GM12864 (cell line): ENCODE results near the gene ACOT11.

ENCODE experiments used
- DNase-seq: peaks from one replicate; pipeline ENCODE4 v3.0.0-alpha.2; 2011; ENCODE audit warnings: low read depth
- H3K4me3 ChIP-seq: 2 replicates; pipeline ENCODE4 v1.5.1; 2011; ENCODE audit warnings: mild to moderate bottlenecking, low read depth, low read length, control low read depth
- TF ChIP-seq, protein P1 (sequence below): IDR thresholded peaks from 2 replicates; pipeline ENCODE4 v1.5.1; 2011; ENCODE audit warnings: low read depth, mild to moderate bottlenecking, moderate library complexity, low read length, control low read depth, inconsistent platforms; ENCODE audit errors: missing control alignments

ACOT11 gene

DNA sequence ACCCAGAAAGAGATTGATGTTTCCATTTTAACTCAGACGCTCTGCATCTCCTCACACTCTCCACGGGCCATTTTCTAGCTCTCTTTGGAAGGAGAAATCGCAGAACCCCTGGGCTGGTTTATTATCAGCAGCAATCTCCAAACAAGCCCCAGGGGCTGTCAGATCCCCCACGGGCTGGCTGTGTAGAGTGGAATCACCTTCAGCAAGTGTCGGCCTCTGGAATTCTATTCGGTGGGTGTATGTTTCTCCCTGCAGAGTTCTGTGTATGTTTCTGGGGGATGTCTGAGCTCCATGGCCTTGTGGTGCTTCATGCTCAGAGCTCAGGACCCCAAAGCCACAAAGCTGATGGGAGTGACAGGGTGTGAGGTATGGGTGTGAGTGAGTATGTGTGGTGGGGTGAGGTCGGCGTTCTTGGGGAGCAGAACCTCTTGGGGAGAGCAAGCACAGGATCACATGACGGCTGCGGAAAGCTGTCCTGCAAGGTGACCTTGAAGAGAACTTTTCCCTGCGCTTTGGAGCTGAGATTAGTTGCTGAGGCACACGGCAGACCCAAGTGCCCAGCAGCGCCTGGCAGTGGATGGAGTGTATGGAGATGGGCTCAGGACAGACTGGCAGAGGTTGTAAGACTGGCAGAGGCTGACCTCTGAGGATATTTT, 489 bp downstream of the ACOT11 start:
- TF ChIP-seq, protein P1, sequence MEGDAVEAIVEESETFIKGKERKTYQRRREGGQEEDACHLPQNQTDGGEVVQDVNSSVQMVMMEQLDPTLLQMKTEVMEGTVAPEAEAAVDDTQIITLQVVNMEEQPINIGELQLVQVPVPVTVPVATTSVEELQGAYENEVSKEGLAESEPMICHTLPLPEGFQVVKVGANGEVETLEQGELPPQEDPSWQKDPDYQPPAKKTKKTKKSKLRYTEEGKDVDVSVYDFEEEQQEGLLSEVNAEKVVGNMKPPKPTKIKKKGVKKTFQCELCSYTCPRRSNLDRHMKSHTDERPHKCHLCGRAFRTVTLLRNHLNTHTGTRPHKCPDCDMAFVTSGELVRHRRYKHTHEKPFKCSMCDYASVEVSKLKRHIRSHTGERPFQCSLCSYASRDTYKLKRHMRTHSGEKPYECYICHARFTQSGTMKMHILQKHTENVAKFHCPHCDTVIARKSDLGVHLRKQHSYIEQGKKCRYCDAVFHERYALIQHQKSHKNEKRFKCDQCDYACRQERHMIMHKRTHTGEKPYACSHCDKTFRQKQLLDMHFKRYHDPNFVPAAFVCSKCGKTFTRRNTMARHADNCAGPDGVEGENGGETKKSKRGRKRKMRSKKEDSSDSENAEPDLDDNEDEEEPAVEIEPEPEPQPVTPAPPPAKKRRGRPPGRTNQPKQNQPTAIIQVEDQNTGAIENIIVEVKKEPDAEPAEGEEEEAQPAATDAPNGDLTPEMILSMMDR: no peak
- DNase-seq: no peak
- H3K4me3 ChIP-seq: no peak overlapping the region

DNA sequence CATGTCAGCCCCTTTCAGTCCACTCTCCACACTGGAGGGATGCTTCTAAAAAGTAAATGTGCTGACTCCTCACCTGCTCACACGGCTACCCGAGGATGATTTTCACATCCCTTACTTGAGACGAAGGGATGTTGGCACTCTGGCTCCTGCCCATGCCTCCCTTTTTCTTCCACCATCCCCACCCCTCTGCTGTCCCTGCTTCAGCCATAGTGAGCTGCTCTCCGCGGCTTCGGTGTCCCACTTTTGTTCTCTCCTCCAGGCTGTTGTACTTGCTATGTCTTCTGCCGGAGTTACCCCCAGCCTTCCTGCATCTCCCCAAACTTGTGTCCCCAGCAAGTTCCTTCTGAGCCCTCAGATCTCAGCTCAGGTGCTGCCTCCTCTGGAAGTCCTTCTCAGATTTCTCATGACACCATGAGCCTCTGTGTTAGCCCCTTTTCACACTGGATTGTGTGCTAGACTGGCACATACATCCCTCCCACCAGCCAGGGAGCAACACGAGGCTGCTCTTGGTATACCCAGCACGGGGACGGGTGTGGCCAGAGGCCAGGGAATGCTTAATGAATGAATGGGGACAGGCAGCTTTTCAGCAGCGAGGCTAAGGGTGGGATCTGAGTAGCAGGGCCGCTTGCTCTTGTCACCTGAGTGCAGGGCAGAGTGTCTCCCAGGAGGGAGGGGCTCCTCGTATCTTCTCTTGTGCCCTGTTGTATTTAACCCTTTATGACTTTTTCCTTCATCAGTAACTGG, 1.3 kb downstream of the ACOT11 start:
- TF ChIP-seq, protein P1: no peak
- no peak for DNase-seq
- no peak overlapping the region for H3K4me3 ChIP-seq

DNA sequence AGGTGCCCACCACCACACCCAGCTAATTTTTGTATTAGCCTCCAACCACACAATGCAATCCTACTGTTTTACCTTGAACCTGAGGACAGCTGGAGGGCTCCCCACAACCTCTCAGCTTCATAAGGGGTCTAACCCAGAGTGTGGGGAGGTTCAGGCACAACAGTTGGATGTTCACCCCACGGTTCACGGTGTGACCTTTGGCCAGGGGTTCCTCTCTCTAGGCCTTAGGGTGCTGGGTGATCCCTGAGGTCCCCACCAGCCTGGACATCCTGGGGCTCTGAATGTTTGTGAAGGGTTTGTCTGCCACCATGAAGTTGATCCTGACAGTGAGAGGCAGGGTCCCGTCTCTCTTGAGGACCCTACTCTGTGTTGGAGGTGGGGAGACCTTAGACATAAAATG, 3.9 kb downstream of the ACOT11 start:
- TF ChIP-seq, protein P1: no peak
- DNase-seq: no peak

DNA sequence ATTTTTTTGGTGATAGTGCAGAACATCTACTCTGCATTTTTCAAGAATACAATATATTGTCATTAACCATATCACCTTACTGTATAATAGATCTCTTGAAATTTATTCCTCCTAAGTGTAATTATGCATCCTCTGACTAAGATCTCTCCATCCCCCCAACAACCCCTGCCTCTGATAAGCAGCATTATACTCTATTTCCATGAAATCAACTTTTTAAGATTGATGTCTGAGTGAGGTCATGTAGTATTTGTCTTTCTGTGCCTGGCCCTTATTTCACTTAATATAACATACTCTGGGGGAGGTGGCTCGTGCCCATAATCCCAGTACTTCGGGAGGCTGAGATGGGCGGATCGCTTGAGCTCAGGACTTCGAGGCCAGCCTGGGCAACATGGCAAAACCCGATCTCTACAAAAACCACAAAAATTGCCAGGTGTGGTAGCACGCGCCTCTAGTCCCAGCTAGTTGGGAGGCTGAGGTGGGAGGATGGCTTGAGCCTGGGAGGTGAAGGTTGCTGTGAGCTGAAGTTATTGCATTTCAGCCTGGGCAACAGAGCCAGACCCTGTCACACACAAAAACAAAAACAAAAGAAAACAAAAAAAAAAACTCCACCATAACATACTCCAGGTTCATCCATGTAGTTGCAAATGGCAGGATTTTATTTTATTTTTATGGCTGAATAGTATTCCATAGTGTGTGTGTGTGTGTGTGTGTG, 5.7 kb downstream of the ACOT11 start:
- DNase-seq: no peak
- TF ChIP-seq, protein P1: no peak
- no peak overlapping the region for H3K4me3 ChIP-seq

More for the DNA sequence above, 3.9 kb downstream of the ACOT11 start:
- H3K4me3 ChIP-seq: no peak overlapping the region

DNA sequence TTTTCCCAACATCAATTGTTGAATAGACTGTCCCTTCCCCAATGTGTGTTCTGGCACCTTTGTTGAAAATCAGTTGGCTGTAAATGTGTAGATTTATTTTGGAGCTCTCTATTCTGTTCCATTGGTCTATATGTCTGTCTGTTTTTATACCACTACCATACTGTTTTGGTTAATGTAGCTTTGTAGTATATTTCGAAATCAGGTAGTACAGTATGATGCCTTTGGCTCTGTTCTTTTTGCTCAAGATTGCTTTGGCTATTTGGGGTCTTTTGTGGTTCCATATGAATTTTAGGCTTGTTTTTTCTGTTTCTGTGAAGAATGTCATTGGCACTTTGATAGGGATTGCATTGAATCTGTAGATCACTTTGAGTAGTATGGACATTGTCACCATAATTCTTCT, 8.1 kb downstream of the ACOT11 start:
- no peak overlapping the region for H3K4me3 ChIP-seq
- DNase-seq: no peak
- TF ChIP-seq, protein P1: no peak

DNA sequence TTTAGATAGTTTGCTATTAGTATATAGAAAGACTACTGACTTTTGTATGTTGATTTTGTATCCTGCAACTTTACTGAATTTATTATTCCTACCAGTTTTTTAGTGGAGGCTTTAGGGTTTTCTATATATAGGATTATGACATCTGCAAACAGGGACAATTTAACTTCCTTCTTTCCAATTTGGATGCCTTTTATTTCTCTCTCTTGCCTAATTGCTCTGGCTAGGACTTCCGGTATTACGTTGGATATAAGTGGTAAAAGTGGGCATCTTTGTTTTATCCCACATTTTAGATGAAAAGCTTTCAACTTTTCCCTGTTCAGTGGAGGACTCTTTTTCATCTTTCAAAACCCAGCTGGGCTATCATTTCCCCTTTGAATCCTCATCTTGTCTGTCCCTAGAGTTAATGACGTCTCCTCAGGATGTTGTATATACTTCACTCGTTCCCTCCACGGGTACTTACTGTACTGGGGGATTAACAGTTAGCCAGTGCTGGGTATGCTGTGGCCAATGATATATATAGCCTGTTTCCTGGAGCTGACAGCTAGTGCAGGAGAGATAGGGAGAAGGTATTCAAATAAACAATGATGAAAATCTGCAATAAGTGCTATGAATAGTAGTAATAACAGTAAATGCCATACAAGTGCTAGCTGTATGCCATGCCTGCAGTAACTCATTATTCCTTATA, 9.8 kb downstream of the ACOT11 start:
- no peak for DNase-seq
- TF ChIP-seq, protein P1: no peak
- H3K4me3 ChIP-seq: no peak overlapping the region
